Measurements from ENCODE around the gene PITX2.

The PITX2 gene

GRCh38 chr4:110622841-110623717, at the start of gene PITX2:
Gene PITX2, minus strand, starts transcription at chr4:110623077. Its CDS starts 617 bp downstream, at chr4:110622460.
- H3F3A ChIP-seq (ENCODE audit: insufficient read depth, low read length), result no peaks in the 10 kb centered on the region
- no peaks in the 10 kb centered on the region for H3K27me3 ChIP-seq (replicated peaks; ENCODE audit: insufficient read depth, low read length)
- TF ChIP-seq, protein P1, sequence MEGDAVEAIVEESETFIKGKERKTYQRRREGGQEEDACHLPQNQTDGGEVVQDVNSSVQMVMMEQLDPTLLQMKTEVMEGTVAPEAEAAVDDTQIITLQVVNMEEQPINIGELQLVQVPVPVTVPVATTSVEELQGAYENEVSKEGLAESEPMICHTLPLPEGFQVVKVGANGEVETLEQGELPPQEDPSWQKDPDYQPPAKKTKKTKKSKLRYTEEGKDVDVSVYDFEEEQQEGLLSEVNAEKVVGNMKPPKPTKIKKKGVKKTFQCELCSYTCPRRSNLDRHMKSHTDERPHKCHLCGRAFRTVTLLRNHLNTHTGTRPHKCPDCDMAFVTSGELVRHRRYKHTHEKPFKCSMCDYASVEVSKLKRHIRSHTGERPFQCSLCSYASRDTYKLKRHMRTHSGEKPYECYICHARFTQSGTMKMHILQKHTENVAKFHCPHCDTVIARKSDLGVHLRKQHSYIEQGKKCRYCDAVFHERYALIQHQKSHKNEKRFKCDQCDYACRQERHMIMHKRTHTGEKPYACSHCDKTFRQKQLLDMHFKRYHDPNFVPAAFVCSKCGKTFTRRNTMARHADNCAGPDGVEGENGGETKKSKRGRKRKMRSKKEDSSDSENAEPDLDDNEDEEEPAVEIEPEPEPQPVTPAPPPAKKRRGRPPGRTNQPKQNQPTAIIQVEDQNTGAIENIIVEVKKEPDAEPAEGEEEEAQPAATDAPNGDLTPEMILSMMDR (IDR thresholded peaks at IDR 0.05; ENCODE audit: low read length), result no peak
- TF ChIP-seq EZH2phosphoT487 (IDR thresholded peaks at IDR 0.05; ENCODE audit: low read length) (no peak), EZH2 (optimal IDR thresholded peaks at IDR 0.05; ENCODE audit: low read depth, low read length) (no peak)
- no peak within 1 kb of the TSS for H3K27ac ChIP-seq (ENCODE audit: low read length)
- no peak within 1 kb of the TSS for H3K9ac ChIP-seq (ENCODE audit: low read length)
- no peak within 1 kb of the TSS for H3K4me2 ChIP-seq (ENCODE audit: low read depth, low read length)
- DNase-seq, result no peak
- no peaks in the 10 kb centered on the region for H3K9me3 ChIP-seq (replicated peaks; ENCODE audit: insufficient read depth, low read length)
- H3K79me2 ChIP-seq (ENCODE audit: low read length), result no peaks in the 10 kb centered on the region
- H3K9me2 ChIP-seq (replicated peaks; ENCODE audit: insufficient read depth, low read length), result no peaks in the 10 kb centered on the region
- H2AFZ ChIP-seq (ENCODE audit: low read length), result no peak within 1 kb of the TSS
- H3K4me3 ChIP-seq (ENCODE audit: low read length), result no peak within 1 kb of the TSS
- H3K36me3 ChIP-seq (replicated peaks; ENCODE audit: insufficient read depth, low read length), result no peaks in the 10 kb centered on the region
- H4K20me1 ChIP-seq (ENCODE audit: insufficient read depth, low read length), result no peaks in the 10 kb centered on the region
- H3K4me1 ChIP-seq (ENCODE audit: low read length), result no peaks in the 10 kb centered on the region

DNA sequence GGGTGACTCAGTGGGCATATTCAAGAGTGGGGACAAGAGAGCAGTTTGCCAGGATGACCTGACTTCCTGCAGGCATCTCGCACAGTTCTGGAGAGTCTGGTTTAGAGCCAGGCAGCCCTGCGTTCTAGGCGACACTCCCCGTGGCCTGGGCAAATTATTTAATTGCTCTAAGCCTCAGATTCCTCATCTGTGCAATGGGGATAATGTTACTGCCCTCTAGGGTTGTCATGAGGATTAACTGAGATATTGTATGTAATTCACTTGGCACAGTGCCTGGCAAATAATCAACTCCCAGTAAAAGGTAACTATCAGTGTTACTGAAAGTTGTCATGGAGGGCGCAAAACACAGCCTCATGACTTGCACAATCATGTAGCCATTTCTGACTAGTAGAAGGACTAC, 48.8 kb upstream of the PITX2 start:
- H3K9ac ChIP-seq (ENCODE audit: low read length), result no peak overlapping the region
- no peaks in the 10 kb centered on the region for H3K36me3 ChIP-seq (replicated peaks; ENCODE audit: insufficient read depth, low read length)
- no peak overlapping the region for H3K4me3 ChIP-seq (ENCODE audit: low read length)
- no peaks in the 10 kb centered on the region for H3F3A ChIP-seq (ENCODE audit: insufficient read depth, low read length)
- TF ChIP-seq, protein P1 (IDR thresholded peaks at IDR 0.05; ENCODE audit: low read length), result no peak
- no peak for TF ChIP-seq EZH2phosphoT487 (IDR thresholded peaks at IDR 0.05; ENCODE audit: low read length)
- no peak for TF ChIP-seq EZH2 (optimal IDR thresholded peaks at IDR 0.05; ENCODE audit: low read depth, low read length)
- H3K4me1 ChIP-seq (ENCODE audit: low read length), result no peaks in the 10 kb centered on the region
- no peak overlapping the region for H3K27ac ChIP-seq (ENCODE audit: low read length)
- H3K9me3 ChIP-seq (replicated peaks; ENCODE audit: insufficient read depth, low read length), result no peaks in the 10 kb centered on the region
- no peaks in the 10 kb centered on the region for H4K20me1 ChIP-seq (ENCODE audit: insufficient read depth, low read length)
- H3K4me2 ChIP-seq (ENCODE audit: low read depth, low read length), result no peak overlapping the region
- no peaks in the 10 kb centered on the region for H3K79me2 ChIP-seq (ENCODE audit: low read length)
- no peaks in the 10 kb centered on the region for H3K27me3 ChIP-seq (replicated peaks; ENCODE audit: insufficient read depth, low read length)
- H3K9me2 ChIP-seq (replicated peaks; ENCODE audit: insufficient read depth, low read length), result no peaks in the 10 kb centered on the region
- H2AFZ ChIP-seq (ENCODE audit: low read length), result no peak overlapping the region
- DNase-seq, result no peak

DNA sequence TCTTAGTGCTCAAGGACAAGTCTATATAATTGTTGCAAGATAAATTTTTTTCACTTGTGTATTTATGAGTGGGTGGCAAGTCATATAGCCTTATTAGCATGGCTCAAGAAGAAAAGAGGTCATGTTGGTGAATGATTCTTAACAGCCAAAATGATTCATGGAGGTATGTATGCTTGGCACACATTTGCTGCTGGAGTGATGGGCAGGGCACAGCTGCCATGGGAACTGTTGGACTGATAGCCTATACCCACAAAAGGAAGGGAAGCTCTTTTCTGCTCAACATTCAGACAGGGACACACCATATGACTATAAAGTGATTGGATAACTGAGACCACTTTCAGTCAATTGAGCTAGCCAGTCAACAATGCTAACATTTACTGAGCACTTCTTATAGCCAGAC, 46.8 kb upstream of the PITX2 start:
- DNase-seq, result no peak
- Histone ChIP-seq H4K20me1 (ENCODE audit: insufficient read depth, low read length) (no peaks in the 10 kb centered on the region), H3K9me2 (replicated peaks; ENCODE audit: insufficient read depth, low read length) (no peaks in the 10 kb centered on the region), H3K4me1 (ENCODE audit: low read length) (no peaks in the 10 kb centered on the region), H3K4me3 (ENCODE audit: low read length) (no peak overlapping the region), H3K79me2 (ENCODE audit: low read length) (no peaks in the 10 kb centered on the region), H3K9me3 (replicated peaks; ENCODE audit: insufficient read depth, low read length) (no peaks in the 10 kb centered on the region), H3K36me3 (replicated peaks; ENCODE audit: insufficient read depth, low read length) (no peaks in the 10 kb centered on the region), H2AFZ (ENCODE audit: low read length) (no peak overlapping the region), H3K27me3 (replicated peaks; ENCODE audit: insufficient read depth, low read length) (no peaks in the 10 kb centered on the region), H3K27ac (ENCODE audit: low read length) (no peak overlapping the region), H3F3A (ENCODE audit: insufficient read depth, low read length) (no peaks in the 10 kb centered on the region), H3K4me2 (ENCODE audit: low read depth, low read length) (no peak overlapping the region), H3K9ac (ENCODE audit: low read length) (no peak overlapping the region)
- no peak for TF ChIP-seq EZH2phosphoT487 (IDR thresholded peaks at IDR 0.05; ENCODE audit: low read length)
- TF ChIP-seq, protein P1 (IDR thresholded peaks at IDR 0.05; ENCODE audit: low read length), result no peak
- no peak for TF ChIP-seq EZH2 (optimal IDR thresholded peaks at IDR 0.05; ENCODE audit: low read depth, low read length)
